Measurements from ENCODE around the gene DBX2. TPM values are rescaled to one million over a fixed set of nuclear protein-coding genes. Genes with fewer than 3 reads are reported as not detected.

DBX2 gene
- total and polyA plus RNA-seq, 12 donors: 0.07 to 0.15 (median 0.10) TPM; not detected in 6

GRCh38 chr12:45034861-45035265 is 16.0 kb downstream of the DBX2 start:
- DNase-seq: no peak
- WGBS, 2 donors: 63 to 68% methylated on average over 11 of the region's 11 CpGs
- no peak for TF ChIP-seq CTCF (IDR thresholded peaks at IDR 0.05)
- ATAC-seq: no peak
- Histone ChIP-seq H3K27me3 (peaks cover 0 to 7% (median 0%) of the 10 kb centered on the region in 7 donors), H3K27ac (no peak overlapping the region), H3K9me3 (no peaks in the 10 kb centered on the region), H3K4me3 (no peak overlapping the region), H3K36me3 (no peaks in the 10 kb centered on the region), H3K4me1 (no peaks in the 10 kb centered on the region)
- intact Hi-C loops (cut with DNase I): no loop called here

- H3K27ac ChIP-seq: no peak overlapping the region
- H3K4me3 ChIP-seq: no peak overlapping the region
- no peaks in the 10 kb centered on the region for H3K36me3 ChIP-seq
- DNase-seq (no peak), ATAC-seq (no peak)
- TF ChIP-seq CTCF (IDR thresholded peaks at IDR 0.05): no peak
- intact Hi-C loops (cut with DNase I): no loop called here
- peaks cover 0 to 17% (median 7%) of the 10 kb centered on the region in 11 donors for H3K9me3 ChIP-seq
- no peaks in the 10 kb centered on the region for H3K27me3 ChIP-seq
- 60 to 63% methylated on average over 1 of the region's 1 CpG for WGBS, 2 donors
- H3K4me1 ChIP-seq: no peaks in the 10 kb centered on the region
Observed at GRCh38 chr12:45017916-45018315, 33.0 kb downstream of the DBX2 start.

GRCh38 chr12:45014396-45014795 is 36.5 kb downstream of the DBX2 start:
- ATAC-seq (no peak), DNase-seq (no peak)
- Histone ChIP-seq H3K36me3 (no peaks in the 10 kb centered on the region), H3K27me3 (no peaks in the 10 kb centered on the region), H3K9me3 (peaks cover 0 to 8% (median 0%) of the 10 kb centered on the region in 11 donors), H3K27ac (no peak overlapping the region), H3K4me1 (no peaks in the 10 kb centered on the region), H3K4me3 (no peak overlapping the region)
- TF ChIP-seq CTCF (IDR thresholded peaks at IDR 0.05): no peak
- intact Hi-C loops (cut with DNase I): loop anchor here in 1 of 10 donors (5.0 kb wide), 1 partner anchor 877 kb away; no protein-coding TSS in a partner anchor
- WGBS, 2 donors: 75 to 80% methylated on average over 1 of the region's 1 CpG

- DNase-seq (no peak), ATAC-seq (no peak)
- 84 to 87% methylated on average over 3 of the region's 3 CpGs for WGBS, 2 donors
- Histone ChIP-seq H3K27ac (no peak overlapping the region), H3K9me3 (no peaks in the 10 kb centered on the region), H3K36me3 (no peaks in the 10 kb centered on the region), H3K4me1 (no peaks in the 10 kb centered on the region), H3K27me3 (no peaks in the 10 kb centered on the region), H3K4me3 (no peak overlapping the region)
- intact Hi-C loops (cut with DNase I): loop anchor here in 1 of 10 donors (5.0 kb wide), 1 partner anchor 875 kb away; no protein-coding TSS in a partner anchor
- no peak for TF ChIP-seq CTCF (IDR thresholded peaks at IDR 0.05)
Observed at GRCh38 chr12:45012749-45013148, 38.1 kb downstream of the DBX2 start.

Measured in heart right ventricle (tissue), 16 donors.